A549 (cell line): ENCODE results near the gene CIART.

Experiments
- BHLHE40 ChIP-seq: IDR thresholded peaks from 2 replicates; pipeline ENCODE4 v1.6.1; 2012; ENCODE audit warnings: low read depth, low read length, inconsistent platforms
- EP300 ChIP-seq, 2 experiments: fragments of >200 bp; sonication (Bioruptor Twin); formaldehyde crosslinking; IDR thresholded peaks; 2 replicates in 1 of 2; 3 replicates in 1 of 2; pipeline ENCODE4 v1.6.1; 2016 to 2017
- MAZ ChIP-seq: fragments of 150-350 bp; IDR thresholded peaks from 2 replicates; pipeline ENCODE4 v1.6.1; 2014; ENCODE audit warnings: antibody characterized with exemption, low read depth, low read length, borderline replicate concordance
- NPAS2 ChIP-seq: fragments of 250-450 bp; sonication (Bioruptor Pico); IDR thresholded peaks from 2 replicates; pipeline ENCODE4 v1.8.0; 2022; ENCODE audit warnings: mild to moderate bottlenecking, moderate library complexity, borderline replicate concordance
- RAD21 ChIP-seq, 2 experiments: fragments of >200 bp in 1 of 2; sonication (Bioruptor Twin) in 1 of 2; formaldehyde crosslinking in 1 of 2; IDR thresholded peaks in 1 of 2; conservative IDR thresholded peaks in 1 of 2; 2 replicates in 1 of 2; 3 replicates in 1 of 2; pipeline ENCODE4 v1.6.1; 2012 to 2018; ENCODE audit warnings: inconsistent platforms in 1 of 2
- RFX5 ChIP-seq: fragments of 450-650 bp; IDR thresholded peaks from 2 replicates; pipeline ENCODE4 v1.7.1; 2014; ENCODE audit warnings: antibody characterized with exemption, mild to moderate bottlenecking, moderate library complexity
- SREBF2 ChIP-seq: fragments of 450-650 bp; IDR thresholded peaks from 2 replicates; pipeline ENCODE4 v1.6.1; 2014; ENCODE audit warnings: mild to moderate bottlenecking, moderate library complexity
- TF ChIP-seq, protein P1 (sequence below): fragments of 250-450 bp; sonication (Bioruptor Pico); IDR thresholded peaks from 2 replicates; pipeline ENCODE4 v1.5.0; 2021; ENCODE audit warnings: mild to moderate bottlenecking, moderate library complexity, borderline replicate concordance

DNA sequence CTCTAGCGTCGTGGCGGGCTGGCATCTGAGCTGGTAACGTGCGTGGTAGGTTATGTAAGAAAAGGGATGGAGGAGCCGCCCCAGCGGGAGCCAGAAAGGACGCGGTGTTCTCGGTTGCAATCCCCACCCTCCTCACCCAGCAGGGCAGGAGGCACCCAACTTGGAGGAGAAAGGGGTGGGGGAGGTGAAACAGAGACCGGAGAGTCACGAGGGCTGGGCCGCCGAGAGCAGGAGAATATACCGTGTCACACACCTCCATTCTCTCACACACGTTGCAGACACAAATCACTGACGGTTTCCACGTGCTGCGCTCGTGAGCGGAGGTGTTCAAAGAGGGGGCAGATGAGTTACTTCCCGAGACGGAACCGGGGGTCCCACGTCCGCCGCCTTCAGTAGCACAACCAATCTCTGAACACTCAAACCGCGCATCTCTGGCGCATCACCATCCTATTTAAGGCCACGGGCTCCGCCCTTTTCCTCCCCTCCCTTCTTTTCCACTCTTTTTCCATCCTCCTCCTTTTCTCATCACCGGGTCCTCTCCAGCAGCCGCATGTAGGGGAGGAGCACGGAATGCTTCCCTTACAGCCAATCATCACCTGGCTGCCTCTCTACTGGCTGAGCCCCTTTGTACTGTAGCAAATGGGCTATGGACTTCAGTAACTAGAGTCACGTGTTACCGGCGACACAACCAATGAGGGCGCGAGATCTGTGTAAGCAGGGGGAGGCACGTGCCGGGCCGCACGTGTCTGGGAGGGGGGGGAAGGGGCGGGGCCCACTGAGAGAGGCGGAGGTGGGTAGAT, at the start of gene CIART:
- TF ChIP-seq NPAS2 (peak; percentile 89), BHLHE40 (peak; percentile 98), RAD21 (conservative IDR thresholded peaks at IDR 0.05 in 1 of 2, IDR thresholded peaks at IDR 0.05 in 1 of 2) (no peak), RFX5 (no peak; the same call in 1 of the 2 replicates), SREBF2 (no peak), EP300 (IDR thresholded peaks at IDR 0.05) (no peak), MAZ (peak; percentile 82; the same call in 1 of the 2 replicates)
- TF ChIP-seq, protein P1, sequence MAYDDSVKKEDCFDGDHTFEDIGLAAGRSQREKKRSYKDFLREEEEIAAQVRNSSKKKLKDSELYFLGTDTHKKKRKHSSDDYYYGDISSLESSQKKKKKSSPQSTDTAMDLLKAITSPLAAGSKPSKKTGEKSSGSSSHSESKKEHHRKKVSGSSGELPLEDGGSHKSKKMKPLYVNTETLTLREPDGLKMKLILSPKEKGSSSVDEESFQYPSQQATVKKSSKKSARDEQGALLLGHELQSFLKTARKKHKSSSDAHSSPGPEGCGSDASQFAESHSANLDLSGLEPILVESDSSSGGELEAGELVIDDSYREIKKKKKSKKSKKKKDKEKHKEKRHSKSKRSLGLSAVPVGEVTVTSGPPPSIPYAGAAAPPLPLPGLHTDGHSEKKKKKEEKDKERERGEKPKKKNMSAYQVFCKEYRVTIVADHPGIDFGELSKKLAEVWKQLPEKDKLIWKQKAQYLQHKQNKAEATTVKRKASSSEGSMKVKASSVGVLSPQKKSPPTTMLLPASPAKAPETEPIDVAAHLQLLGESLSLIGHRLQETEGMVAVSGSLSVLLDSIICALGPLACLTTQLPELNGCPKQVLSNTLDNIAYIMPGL (CRISPR knock-in tag): no peak
